Measurements from ENCODE around the gene ARHGEF10L. TPM values are rescaled to one million over a fixed set of nuclear protein-coding genes. Genes with fewer than 3 reads are reported as not detected.
"Not testable (repeated sequence)": the region's sequence is repeated elsewhere in the genome, so short reads cannot be mapped to it uniquely, and the experiment has no call there.

ARHGEF10L gene, protein sequence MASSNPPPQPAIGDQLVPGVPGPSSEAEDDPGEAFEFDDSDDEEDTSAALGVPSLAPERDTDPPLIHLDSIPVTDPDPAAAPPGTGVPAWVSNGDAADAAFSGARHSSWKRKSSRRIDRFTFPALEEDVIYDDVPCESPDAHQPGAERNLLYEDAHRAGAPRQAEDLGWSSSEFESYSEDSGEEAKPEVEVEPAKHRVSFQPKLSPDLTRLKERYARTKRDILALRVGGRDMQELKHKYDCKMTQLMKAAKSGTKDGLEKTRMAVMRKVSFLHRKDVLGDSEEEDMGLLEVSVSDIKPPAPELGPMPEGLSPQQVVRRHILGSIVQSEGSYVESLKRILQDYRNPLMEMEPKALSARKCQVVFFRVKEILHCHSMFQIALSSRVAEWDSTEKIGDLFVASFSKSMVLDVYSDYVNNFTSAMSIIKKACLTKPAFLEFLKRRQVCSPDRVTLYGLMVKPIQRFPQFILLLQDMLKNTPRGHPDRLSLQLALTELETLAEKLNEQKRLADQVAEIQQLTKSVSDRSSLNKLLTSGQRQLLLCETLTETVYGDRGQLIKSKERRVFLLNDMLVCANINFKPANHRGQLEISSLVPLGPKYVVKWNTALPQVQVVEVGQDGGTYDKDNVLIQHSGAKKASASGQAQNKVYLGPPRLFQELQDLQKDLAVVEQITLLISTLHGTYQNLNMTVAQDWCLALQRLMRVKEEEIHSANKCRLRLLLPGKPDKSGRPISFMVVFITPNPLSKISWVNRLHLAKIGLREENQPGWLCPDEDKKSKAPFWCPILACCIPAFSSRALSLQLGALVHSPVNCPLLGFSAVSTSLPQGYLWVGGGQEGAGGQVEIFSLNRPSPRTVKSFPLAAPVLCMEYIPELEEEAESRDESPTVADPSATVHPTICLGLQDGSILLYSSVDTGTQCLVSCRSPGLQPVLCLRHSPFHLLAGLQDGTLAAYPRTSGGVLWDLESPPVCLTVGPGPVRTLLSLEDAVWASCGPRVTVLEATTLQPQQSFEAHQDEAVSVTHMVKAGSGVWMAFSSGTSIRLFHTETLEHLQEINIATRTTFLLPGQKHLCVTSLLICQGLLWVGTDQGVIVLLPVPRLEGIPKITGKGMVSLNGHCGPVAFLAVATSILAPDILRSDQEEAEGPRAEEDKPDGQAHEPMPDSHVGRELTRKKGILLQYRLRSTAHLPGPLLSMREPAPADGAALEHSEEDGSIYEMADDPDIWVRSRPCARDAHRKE (N-terminal part only)
- total RNA-seq = 53.0 TPM

DNA sequence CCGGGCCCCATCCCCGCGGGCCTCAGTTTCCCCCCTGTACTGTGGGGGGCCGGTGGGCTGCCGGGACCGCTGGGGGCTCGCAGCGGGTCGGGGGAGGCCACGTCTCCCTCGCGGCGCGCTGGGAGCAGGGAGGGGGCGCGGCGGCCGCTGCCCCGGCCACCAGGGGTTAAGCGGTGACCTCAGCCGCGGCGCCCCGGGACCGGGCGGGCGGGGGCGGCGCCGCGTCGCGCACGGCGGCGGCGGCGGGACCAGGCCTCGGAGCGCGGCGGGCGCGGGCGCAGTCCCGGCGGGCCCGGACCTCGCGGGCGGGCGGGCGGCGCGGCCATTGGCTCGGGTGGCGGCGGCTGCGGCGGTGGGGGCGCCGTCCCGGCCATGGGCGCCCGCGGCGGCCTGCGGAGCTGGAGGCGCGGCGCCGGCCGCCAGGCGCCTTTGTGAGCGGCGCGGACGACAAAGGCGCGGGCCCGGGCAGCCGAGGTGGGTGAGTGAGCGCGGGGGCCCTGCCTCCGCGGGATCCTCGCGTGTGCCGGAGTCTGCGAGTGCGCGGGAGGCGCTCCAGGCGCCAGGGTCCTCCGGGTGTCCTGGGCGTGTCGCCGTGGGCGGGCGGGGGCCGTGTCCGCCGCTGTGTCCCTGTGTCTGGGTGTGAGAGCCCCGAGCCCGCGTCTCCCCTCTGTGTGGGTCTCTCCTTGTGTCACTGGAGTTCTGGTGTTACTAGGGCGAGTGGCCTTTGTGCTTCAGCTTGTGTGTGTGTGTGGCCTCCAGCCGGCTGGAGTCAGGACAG lies at the start of gene ARHGEF10L:
Gene ARHGEF10L, plus strand, starts transcription at position 222 of the 778 bp plus-strand sequence. CDS start 40,898 bp downstream, outside the sequence.
- no peak for DNase-seq (ENCODE audit: low spot score)

DNA sequence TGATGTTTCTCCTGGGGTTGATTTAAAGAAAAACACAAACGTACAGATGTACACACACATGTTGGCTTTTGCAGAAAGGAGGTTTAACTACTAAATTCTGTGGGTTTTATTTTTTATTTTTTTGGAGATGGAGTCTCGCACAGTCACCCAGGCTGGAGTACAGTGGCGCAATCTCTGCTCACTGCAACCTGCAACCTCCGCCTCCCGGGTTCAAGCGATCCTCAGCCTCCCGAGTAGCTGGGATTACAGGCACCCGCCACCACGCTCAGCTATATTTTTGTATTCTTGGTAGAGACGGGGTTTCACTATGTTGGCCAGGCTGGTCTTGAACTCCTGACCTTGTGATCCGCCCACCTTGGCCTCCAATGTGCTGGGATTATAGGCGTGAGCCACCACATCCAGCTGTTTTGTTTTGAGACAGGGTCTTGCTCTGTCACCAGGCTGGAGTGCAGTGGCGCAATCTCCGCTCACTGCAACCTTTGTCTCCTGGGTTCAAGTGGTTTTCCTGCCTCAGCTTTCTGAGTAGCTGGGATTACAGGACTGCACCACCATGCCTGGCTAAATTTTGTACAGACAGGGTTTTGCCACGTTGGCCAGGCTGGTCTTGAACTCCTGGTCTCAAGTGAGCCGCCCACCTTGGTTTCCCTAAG lies 49.6 kb upstream of the ARHGEF10L start:
- DNase-seq (ENCODE audit: low spot score) = not testable (repeated sequence)

DNA sequence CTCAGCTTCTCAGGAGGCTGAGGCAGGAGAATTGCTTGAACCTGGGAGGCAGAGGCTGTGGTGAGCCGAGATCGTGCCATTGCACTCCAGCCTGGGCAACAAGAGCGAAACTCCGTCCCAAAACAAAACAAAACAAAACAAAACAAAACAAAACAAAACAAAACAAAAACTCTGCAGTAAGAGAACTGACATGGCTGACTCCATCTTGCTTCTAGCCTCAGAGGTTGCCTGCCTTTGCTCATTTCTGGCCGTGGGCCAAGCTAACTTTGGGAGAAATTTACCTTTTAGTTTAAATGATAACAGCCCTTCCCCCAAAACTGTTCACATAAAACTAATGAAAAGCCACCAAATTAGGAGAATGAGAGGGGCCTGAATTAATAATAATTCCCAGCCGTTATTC lies 48.8 kb upstream of the ARHGEF10L start:
- DNase-seq (ENCODE audit: low spot score) = not testable (repeated sequence)

DNA sequence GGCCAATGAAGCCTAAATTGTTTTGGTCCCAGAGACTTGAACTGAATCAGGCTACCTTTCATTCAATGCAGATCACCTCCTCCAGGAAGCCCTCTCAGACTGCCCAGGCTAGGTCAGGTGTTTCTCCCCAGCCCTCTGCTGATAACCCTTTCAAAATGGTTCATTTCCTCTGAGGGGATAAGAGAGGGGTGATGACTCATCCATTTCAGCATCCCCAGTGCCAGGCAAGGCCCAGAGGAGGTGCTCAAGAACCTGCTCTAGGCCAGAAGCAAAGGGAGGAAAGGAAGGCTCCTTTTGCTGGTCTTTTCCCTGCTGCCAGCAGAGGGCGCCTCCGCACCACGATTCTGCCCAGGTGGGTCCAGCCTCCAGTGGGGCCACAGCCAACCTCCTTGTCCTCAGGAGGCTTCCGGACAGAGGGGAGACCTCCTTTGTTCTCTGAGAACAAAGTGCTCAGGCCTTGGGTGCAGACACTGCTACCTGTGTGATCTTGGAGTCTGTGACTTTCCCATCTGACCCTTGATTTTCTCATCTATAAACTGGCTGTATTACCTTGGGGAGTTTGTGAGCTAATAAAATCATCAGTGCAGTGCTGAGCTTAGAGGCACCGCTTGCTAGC lies 45.3 kb upstream of the ARHGEF10L start:
- DNase-seq (ENCODE audit: low spot score) = peak; percentile 59

DNA sequence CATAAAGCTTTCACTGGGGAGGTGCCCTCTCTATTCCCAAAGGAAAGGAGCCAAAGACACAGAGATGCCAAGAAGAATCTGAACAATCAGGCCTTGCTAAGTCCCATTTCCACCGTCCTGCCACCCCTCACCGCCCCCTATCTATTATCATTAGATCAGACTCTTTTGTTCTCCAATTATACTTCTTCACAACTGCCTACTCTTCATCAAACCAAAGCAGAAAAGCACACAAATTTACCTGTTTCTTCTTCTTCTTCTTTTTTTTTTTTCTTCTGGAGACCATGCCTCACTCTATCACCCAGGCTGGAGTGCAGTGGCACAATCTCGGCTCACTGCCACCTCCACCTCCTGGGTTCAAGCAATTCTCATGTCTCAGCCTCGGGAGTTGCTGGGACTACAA lies 43.1 kb upstream of the ARHGEF10L start:
- DNase-seq (ENCODE audit: low spot score) = no peak

DNA sequence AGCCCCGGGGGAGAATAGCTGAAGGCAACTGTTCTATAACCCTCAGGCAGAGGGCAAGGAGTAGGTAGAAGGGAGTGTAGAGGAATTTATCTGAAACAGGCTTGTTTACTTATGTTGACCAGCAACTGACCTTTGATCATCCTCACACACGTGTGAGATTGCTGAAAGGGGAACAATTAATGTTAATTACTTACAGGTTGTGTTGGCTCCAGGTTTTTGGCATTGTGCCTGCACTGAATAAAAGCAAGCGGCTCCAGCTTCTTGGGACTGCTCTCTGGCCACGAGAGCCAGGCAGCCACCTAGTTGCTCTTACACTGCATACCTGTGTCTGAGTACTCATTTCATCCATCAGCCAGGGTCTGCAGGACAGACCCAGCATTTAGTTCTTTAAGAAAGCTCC lies 41.3 kb upstream of the ARHGEF10L start:
- DNase-seq (ENCODE audit: low spot score) = peak; percentile 46

DNA sequence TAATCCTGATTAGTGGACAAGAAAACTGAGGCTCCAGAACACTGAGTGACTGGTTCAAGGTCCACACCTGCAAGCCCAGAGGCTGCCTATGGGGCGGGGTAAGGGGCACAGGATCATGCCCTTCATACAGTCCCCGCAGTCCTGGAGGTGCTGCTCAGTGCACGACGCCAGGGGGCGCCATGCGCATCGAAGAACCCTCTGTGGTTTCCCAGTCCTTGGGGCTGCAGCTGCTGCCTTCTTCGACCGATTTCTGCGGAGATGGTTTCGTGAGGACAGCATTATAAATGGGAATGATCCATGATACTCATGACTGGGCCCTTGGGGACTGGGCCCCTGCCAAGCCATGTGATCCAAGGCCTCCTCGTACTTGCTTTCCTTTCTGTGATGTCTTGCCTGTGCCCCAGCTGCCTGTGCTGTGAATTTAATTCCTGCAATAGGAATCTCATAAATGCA lies 37.1 kb upstream of the ARHGEF10L start:
- DNase-seq (ENCODE audit: low spot score) = peak; percentile 83

DNA sequence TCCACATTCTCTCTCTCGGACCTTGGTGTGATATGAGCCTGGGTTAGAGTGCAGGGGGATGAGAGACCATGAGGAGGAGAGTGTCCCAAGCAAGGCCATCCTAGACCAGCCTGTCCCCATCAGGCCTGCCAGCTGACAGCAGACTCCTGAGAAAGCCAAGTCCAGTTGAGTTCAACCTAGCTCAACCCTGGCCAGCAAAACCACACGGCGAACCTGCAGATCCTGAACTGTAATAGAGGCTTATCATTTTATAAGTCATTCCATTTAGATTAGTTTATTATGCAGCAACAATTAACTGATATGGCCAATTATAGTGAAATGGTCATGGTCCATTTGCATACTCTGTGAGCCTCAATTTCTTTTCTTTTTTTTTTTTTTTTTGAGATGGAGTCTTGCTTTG lies 36.4 kb upstream of the ARHGEF10L start:
- DNase-seq (ENCODE audit: low spot score) = no peak

DNA sequence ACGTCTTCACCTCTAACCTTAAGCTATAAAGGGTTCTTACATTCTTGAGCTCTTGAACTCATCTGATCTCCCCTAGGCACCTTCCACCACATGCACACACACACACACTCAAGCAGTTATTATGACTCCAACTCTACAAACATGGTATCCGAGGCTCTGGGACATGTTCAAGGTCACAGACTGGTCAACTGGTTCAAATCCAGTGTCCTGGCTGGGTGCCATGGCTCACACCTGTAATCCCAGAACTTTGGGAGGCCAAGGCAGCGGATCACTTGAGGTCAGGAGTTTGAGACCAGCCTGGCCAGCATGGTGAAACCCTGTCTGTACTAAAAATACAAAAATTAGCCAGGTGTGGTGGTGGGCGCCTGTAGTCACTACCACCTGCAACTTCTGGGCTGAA lies 32.3 kb upstream of the ARHGEF10L start:
- DNase-seq (ENCODE audit: low spot score) = not testable (repeated sequence)

DNA sequence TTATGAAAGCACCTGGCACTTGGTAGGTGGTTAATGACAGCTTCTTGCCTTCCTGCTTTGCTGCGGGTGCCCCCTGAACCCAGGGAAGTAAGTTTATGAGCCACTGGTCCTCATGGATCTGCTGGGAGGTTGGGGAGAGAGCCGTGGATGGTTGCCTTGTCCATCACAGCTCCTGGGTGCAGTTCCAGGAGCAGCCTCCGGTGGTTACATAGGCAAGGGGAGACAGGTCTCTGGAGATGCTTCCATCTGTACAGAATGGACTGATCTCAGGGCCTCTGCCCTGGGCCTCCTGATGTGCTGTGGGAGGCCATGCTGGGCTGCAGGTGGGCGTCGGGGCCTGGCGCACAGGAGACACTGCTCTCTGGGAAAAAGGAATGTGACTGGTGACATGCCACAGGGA lies 31.6 kb upstream of the ARHGEF10L start:
- no peak for DNase-seq (ENCODE audit: low spot score)

DNA sequence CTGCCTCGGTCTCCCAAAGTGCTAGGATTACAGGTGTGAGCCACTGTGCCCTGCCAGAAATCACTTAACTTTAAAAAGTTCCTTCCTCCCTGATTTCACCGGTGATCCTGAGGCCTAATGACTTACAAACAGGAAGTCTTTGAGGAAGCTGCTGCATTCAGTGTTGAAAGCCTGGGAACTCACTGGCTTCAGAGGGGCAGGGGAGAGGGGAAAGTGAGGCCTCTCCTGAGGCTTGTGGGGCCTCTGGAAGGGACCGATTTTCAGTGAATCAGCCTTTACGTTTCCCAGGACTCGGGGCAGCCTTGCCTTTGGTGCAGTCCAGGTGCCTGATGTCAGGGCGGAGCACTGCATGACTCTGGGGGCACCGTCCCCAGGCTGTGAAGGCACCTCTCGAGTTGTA lies 30.1 kb upstream of the ARHGEF10L start:
- no peak for DNase-seq (ENCODE audit: low spot score)

DNA sequence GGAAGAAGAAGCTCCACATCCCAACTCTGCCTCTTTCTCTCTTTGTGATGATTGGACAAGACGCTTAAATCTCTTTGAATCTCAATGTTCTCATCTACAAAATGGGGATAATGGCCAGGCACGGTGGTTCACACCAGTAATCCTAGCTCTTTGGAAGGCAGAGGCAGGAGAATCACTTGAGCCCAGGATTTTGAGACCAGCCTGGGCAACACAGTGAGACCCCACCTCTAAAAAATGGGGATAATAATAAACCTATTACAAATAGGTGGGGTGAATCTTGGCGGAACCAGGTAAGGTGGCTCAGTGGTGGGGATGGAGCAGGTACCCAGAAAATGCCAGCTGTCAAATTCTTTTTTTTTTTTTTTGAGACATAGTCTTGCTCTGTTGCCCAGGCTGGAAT lies 29.4 kb upstream of the ARHGEF10L start:
- no peak for DNase-seq (ENCODE audit: low spot score)

DNA sequence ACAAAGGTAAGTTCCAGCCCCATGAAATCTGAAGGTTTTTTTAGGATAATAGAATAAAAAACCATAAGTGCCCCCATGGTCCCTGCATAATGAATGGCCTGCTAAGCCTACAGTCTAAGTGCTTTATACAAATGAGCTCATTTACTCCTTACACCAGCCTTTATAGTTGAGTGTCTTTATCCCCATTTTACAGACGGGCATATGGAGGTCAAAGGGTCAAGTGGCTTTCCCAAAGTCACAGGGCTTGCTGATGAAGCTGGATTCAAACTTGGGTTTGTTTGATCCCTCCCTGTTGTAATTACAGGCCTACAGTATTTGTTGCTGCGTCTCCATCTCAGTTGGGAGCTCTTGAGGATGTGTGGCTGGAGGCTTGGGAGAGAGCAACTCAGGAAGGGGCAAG lies 28.3 kb upstream of the ARHGEF10L start:
- DNase-seq (ENCODE audit: low spot score) = no peak

DNA sequence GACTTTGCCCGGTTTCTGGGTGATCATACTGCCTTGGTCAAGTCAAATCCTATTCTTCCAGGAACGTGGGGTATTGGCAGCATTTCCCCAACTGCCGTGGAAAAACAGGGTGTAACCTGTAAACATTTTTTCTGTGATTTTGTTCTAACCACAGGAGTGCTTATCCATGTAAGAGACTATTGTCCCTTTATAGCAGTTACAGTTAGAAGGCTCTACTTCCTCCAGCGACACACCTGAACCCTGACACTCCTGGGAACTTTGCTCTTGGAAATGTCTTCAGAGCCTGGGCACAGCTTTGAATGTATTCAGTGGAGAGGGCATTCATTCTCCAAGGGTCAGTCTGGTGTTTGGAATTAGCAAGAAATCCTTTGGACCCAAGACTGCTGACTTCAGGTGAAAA lies 26.4 kb upstream of the ARHGEF10L start:
- no peak for DNase-seq (ENCODE audit: low spot score)

DNA sequence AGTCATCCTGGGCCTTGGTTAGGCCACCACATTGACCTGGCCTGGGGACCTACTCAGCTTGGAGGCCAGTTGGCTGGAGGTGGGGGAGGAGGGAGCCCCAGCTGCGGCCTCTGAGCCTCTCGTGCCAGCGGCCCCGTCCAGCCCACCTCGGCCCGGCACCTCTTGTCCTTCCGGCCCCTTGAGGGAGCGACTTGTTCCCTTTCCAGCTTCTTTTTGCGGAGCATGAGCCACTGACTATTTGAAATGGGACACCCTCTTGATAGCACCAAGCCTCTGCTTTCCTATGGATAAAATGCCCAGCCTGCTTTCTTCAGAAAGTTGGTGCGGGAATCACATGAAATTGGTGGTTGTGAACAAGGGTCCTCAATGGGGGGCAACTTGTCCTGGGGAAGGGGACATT lies 24.7 kb upstream of the ARHGEF10L start:
- no peak for DNase-seq (ENCODE audit: low spot score)

DNA sequence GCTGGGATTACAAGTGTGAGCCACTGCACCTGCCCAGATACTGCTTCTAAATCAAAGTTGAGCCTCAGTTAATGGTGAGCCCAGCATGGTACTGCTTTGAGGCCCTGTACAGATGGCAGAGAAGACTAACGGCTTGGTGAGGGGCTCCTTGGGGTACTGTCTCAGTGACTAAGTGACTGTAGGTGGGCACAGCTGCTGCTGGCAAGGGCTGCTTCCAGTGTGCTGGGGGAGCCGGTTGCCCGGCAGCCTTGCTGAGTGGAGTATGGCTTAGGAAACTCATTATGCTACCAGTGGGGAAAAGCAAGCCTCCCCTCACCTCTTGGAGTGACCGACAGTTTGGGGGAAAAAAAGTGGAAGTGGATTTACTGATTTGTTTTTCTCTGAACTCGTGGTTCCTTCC lies 23.6 kb upstream of the ARHGEF10L start:
- no peak for DNase-seq (ENCODE audit: low spot score)

DNA sequence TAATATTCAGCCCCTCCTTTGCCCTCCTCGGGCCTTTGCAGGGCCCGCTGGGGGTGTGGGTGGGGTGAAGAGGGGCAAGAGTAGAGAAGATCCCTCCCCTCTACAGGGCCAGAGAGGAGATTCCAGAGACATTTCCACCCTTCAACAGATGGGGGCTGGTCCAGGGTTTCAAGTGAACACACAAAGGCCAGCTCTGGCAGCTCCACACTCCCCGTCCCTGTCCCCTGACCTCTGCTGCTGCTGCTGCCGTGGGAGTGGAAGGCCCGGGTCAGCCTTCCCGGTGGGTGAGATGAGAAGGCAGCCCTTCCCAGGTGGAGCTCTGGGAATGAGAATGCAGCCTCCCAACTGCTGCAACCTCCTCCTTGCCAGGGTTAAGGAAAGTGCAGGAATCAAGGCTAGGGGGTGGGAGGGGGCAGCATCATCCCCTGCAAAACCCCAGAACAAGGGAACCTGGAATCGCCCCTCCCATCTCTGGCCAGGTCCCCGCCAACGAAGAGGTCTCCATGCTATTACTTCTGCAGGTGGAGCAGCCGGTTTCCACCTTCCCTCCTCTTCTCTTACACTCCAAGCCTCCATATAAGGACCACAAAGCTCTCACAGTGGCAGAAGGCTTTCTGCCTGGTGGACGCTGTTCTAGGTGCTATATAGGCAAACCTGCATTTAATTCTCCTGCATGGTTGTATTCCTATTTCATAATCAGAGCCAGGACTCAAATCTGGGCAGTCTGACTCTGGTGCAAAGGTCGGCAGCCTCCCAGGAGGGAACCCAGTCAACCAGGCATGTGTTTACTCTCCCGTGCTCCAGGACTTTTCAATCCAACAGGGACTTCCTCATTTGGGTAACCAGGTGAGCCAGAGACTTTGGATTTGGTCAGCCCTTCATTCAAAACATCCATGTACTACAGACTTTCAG lies 22.9 kb upstream of the ARHGEF10L start:
- DNase-seq (ENCODE audit: low spot score) = peak; percentile 81

DNA sequence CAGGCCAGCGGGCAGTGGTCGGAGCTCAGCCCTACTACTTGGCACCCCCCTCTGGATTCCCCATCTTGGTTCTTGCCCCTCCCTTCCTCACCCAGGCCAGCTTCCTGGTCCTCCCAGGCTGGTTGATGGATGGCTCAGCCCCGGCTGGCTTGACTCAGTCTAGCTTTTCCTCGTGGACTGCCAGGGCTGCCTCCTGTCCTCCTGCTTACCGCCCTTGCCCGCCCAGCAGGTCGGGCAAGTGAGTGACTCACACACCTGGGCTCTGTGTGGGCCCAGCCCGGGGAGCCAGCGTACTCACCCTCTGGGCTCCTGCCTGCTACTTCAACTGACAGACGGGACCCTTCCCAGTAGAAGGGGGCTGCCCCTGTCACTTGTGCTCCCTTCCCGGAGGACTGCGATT lies 19.5 kb upstream of the ARHGEF10L start:
- DNase-seq (ENCODE audit: low spot score) = peak; percentile 81

Measured in mucosa of gallbladder (tissue), 1 donor.